Measurements from ENCODE around the gene TRIM44.

DNA sequence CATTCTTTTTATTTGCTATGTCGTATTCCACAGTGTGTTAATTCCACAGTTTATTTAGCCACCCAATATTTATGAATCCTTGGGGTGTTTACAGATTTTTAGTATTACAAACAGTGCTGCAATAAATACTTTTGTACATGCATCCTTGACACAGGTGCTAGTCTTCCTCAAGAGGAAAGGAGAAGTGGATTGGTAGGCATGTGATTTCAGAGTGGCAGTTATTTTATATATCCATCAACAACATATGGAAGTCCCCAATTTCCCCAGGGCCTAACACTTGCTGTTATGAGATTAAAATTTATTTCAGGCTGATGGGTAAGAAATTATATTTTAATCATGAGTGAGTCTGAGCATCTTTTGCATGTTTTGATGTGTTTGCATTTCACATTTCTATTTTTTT, 17.9 kb downstream of the TRIM44 start:
- TF ChIP-seq, protein P1, sequence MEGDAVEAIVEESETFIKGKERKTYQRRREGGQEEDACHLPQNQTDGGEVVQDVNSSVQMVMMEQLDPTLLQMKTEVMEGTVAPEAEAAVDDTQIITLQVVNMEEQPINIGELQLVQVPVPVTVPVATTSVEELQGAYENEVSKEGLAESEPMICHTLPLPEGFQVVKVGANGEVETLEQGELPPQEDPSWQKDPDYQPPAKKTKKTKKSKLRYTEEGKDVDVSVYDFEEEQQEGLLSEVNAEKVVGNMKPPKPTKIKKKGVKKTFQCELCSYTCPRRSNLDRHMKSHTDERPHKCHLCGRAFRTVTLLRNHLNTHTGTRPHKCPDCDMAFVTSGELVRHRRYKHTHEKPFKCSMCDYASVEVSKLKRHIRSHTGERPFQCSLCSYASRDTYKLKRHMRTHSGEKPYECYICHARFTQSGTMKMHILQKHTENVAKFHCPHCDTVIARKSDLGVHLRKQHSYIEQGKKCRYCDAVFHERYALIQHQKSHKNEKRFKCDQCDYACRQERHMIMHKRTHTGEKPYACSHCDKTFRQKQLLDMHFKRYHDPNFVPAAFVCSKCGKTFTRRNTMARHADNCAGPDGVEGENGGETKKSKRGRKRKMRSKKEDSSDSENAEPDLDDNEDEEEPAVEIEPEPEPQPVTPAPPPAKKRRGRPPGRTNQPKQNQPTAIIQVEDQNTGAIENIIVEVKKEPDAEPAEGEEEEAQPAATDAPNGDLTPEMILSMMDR (conservative IDR thresholded peaks at IDR 0.05; ENCODE audit: low read depth, low read length), result no peak
- TF ChIP-seq EZH2 (IDR thresholded peaks at IDR 0.05; ENCODE audit: borderline replicate concordance, low read depth, low read length, poor library complexity, severe bottlenecking), result no peak
